ENCODE measurements around the gene RAD51B.

DNA sequence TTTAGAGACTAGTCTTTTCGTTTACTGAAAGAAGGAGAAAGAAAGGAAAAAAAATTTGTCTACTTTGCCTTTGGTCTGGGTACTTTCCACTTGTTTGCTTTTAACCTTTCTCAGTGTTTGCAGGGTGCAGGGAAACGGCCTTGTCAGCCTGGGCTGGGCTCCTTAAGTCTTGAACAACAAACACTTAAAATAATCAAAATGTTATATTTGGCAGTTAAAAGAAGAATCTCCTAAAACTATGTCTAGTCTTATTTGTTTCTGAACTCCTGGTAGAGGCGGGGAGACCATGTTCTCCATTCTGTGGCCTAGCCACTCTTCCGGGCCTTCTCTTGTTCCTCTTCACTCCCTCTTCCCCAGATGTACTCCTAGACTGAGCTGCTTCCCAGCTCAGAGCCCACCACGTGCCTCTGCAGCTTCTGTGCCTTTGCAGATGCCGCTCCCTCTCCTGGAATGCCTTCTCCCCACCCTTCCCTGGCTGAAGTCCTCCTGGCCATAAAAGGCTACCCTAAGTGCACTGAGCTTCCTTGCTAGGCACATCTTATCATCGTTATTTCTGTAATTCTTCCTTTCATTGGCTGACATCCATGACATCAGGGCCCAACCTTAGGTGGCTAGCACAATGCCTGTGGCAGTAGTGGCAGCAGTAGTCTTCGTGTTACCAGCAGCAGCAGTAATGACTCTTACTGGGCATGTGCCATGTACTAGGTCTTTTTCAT is 540.4 kb downstream of the RAD51B start:
- TF ChIP-seq CTCF (IDR thresholded peaks at IDR 0.05) (no peak), POLR2A (IDR thresholded peaks at IDR 0.05) (peak in 1 of 4 donors; percentile 18)

Data from upper lobe of left lung (tissue), 4 donors.